Stimulated activated CD8-positive, alpha-beta memory T cell treated with anti-CD3 and anti-CD28 coated beads, Interleukin-4, amount 100 ng/mL, for 1 hour (primary cell): ENCODE measurements around the gene ZNF804B.

Experiments used
- DNase-seq, 2 donors: peaks; one replicate each; pipeline ENCODE4 v3.0.0-alpha.2; 2020; ENCODE audit warnings: low read depth in 2 of 2, low spot score in 1 of 2

ZNF804B gene

GRCh38 chr7:88965371-88965770 lies 205.9 kb downstream of the ZNF804B start:
- no peak for DNase-seq

GRCh38 chr7:88967432-88967831 lies 207.9 kb downstream of the ZNF804B start:
- DNase-seq: no peak

- DNase-seq: no peak
Measured at GRCh38 chr7:88969167-88969566, 209.7 kb downstream of the ZNF804B start.

- DNase-seq: no peak
Measured at GRCh38 chr7:88985295-88985694, 225.8 kb downstream of the ZNF804B start.

GRCh38 chr7:89001306-89001705 lies 241.8 kb downstream of the ZNF804B start:
- DNase-seq: no peak

- DNase-seq: no peak
Measured at GRCh38 chr7:89002981-89003956, 243.8 kb downstream of the ZNF804B start.

- DNase-seq: no peak
Measured at GRCh38 chr7:89012016-89012415, 252.5 kb downstream of the ZNF804B start.

- no peak for DNase-seq
Measured at GRCh38 chr7:89017695-89018094, 258.2 kb downstream of the ZNF804B start.

GRCh38 chr7:89021741-89022140 lies 262.2 kb downstream of the ZNF804B start:
- no peak for DNase-seq

- DNase-seq: no peak
Measured at GRCh38 chr7:89023206-89023605, 263.7 kb downstream of the ZNF804B start.

- DNase-seq: no peak
Measured at GRCh38 chr7:89023877-89024276, 264.4 kb downstream of the ZNF804B start.

GRCh38 chr7:89027781-89028180 lies 268.3 kb downstream of the ZNF804B start:
- DNase-seq: no peak

- DNase-seq: no peak
Measured at GRCh38 chr7:89028319-89028718, 268.8 kb downstream of the ZNF804B start.

- DNase-seq: no peak
Measured at GRCh38 chr7:89029864-89030263, 270.4 kb downstream of the ZNF804B start.

GRCh38 chr7:89041240-89041639 lies 281.7 kb downstream of the ZNF804B start:
- DNase-seq: no peak

- no peak for DNase-seq
Measured at GRCh38 chr7:89042940-89043339, 283.4 kb downstream of the ZNF804B start.

GRCh38 chr7:89049043-89049442 lies 289.5 kb downstream of the ZNF804B start:
- DNase-seq: no peak

- no peak for DNase-seq
Measured at GRCh38 chr7:89053130-89053529, 293.6 kb downstream of the ZNF804B start.

- DNase-seq: no peak
Measured at GRCh38 chr7:89054361-89054760, 294.9 kb downstream of the ZNF804B start.

- no peak for DNase-seq
Measured at GRCh38 chr7:89060234-89060633, 300.7 kb downstream of the ZNF804B start.

GRCh38 chr7:89064831-89065230 lies 305.3 kb downstream of the ZNF804B start:
- DNase-seq: no peak

- no peak for DNase-seq
Measured at GRCh38 chr7:89067048-89067447, 307.5 kb downstream of the ZNF804B start.

- no peak for DNase-seq
Measured at GRCh38 chr7:89072081-89072480, 312.6 kb downstream of the ZNF804B start.
